ENCODE measurements around the gene TGFBR1.

- TF ChIP-seq EP300 (IDR thresholded peaks at IDR 0.05; ENCODE audit: borderline replicate concordance) (no peak), CEBPB (IDR thresholded peaks at IDR 0.05) (peak; percentile 23; the same call in 1 of the 2 replicates), YY1 (IDR thresholded peaks at IDR 0.05; ENCODE audit: low read depth) (no peak), TAF1 (IDR thresholded peaks at IDR 0.05; ENCODE audit: low read depth) (no peak), FOXM1 (IDR thresholded peaks at IDR 0.05; ENCODE audit: borderline replicate concordance, low read depth) (no peak), RAD21 (IDR thresholded peaks at IDR 0.05; ENCODE audit: low read depth) (no peak), TEAD4 (IDR thresholded peaks at IDR 0.05) (peak; percentile 52), MAX (IDR thresholded peaks at IDR 0.05) (no peak), EGR1 (IDR thresholded peaks at IDR 0.05) (no peak), TCF12 (IDR thresholded peaks at IDR 0.05; ENCODE audit: low read depth) (no peak), REST (IDR thresholded peaks at IDR 0.05; ENCODE audit: low read depth) (no peak)
These were observed 67.5 kb downstream of the TGFBR1 start for GRCh38 chr9:99172124-99173091.
